ENCODE results near the gene MACROD2.

GRCh38 chr20:14897608-14898007 lies 902.3 kb downstream of the MACROD2 start:
- TF ChIP-seq POLR2A (IDR thresholded peaks at IDR 0.05) (no peak), CTCF (IDR thresholded peaks at IDR 0.05) (no peak)
